DMS 273 (cell line): ENCODE data around the gene ARFGAP2.
"Not testable (repeated sequence)": the region's sequence is repeated elsewhere in the genome, so short reads cannot be mapped to it uniquely, and the experiment has no call there.

Experiments
- DNase-seq: peaks from one replicate; lab custom pipeline; 2025; ENCODE audit not compliant: unreplicated experiment; lab: John Stamatoyannopoulos, UW

ARFGAP2 gene

GRCh38 chr11:47149782-47150181 is 26.9 kb downstream of the ARFGAP2 start:
- DNase-seq = no peak

DNA sequence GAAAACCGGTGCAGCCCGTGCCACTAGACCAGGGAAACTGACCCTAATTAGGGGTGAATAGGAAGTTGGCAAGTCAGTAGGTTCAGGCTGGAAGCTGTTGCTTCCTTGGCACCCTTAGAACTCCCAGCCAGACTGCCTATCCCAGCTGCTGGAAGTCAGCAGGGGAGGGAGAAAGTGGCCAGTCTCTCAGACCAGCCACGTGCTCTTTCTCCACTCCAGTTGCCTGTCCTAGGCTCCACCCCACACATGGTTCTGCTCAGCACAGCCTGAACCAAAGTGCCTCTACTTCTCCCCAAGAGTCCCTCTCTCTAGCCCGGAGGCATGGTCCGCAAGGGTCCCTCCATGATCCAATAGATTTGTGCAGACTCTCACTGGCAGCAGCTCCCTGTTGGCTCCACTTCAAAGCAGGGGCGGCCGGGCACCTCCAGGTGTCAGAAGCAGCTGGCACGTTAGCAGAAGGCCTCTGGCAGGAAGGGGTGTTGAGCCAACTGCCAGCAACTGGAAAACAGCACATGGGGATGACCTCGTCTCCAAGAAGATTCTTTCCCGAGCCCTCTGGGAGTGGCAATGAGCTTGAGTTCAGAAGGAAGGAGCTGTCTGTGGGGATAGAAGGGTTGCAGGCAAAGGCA is 27.7 kb downstream of the ARFGAP2 start:
- DNase-seq = peak; percentile 91

GRCh38 chr11:47148270-47148669 is 28.4 kb downstream of the ARFGAP2 start:
- no peak for DNase-seq

DNA sequence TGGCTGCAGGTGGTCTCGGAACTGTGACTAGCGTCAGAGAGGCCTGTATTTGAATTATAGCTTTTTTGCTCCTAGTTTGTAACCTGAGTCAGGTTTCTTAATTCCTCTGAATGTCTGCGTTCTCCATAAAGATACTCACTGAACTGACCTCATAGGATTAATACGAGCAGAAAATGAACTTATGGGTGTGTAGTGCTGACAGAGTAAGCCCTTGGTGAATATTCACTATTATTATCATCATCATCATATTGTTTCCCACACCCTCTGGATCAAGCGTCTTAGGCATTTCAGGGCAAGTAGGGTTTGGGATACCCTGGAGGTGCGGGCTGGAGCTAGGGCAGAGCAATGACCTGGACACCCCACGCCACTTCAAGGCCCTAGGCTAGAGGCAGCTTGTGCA is 29.0 kb downstream of the ARFGAP2 start:
- DNase-seq = no peak

GRCh38 chr11:47147250-47147649 is 29.4 kb downstream of the ARFGAP2 start:
- DNase-seq = no peak

GRCh38 chr11:47144541-47144940 is 32.1 kb downstream of the ARFGAP2 start:
- no peak for DNase-seq

- peak; percentile 73 for DNase-seq
Measured at GRCh38 chr11:47143322-47143721, 33.4 kb downstream of the ARFGAP2 start.

GRCh38 chr11:47139878-47140277 is 36.8 kb downstream of the ARFGAP2 start:
- no peak for DNase-seq

GRCh38 chr11:47137476-47137875 is 39.2 kb downstream of the ARFGAP2 start:
- DNase-seq = no peak

- DNase-seq = no peak
Measured at GRCh38 chr11:47136921-47137320, 39.8 kb downstream of the ARFGAP2 start.

- no peak for DNase-seq
Measured at GRCh38 chr11:47136327-47136726, 40.4 kb downstream of the ARFGAP2 start.

GRCh38 chr11:47132981-47133380 is 43.7 kb downstream of the ARFGAP2 start:
- DNase-seq = no peak

DNA sequence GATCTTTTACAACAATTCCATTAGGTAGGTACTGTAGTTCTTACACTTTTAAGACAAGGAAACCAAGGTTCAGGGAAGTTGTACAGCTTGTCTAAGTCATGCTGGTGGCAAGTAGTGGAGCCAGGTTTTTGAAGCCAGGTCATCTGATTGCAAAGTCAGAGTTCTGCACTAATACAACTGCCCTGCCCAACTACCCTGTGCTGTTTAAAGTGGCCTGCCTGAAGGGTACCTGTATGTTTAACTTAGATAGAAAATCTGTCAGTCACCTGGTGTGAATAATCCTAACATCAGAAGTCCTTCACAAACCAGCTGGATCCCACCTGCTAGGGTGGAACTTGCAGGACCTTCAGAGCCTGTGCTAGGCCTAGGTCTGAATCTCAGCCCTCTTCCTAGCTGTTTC is 44.2 kb downstream of the ARFGAP2 start:
- DNase-seq = no peak

GRCh38 chr11:47131136-47131535 is 45.5 kb downstream of the ARFGAP2 start:
- no peak for DNase-seq

GRCh38 chr11:47130543-47130942 is 46.1 kb downstream of the ARFGAP2 start:
- DNase-seq = no peak

- no peak for DNase-seq
Measured at GRCh38 chr11:47127213-47127612, 49.5 kb downstream of the ARFGAP2 start.

GRCh38 chr11:47125083-47125482 is 51.6 kb downstream of the ARFGAP2 start:
- no peak for DNase-seq

- DNase-seq = no peak
Measured at GRCh38 chr11:47124675-47125074, 52.0 kb downstream of the ARFGAP2 start.

DNA sequence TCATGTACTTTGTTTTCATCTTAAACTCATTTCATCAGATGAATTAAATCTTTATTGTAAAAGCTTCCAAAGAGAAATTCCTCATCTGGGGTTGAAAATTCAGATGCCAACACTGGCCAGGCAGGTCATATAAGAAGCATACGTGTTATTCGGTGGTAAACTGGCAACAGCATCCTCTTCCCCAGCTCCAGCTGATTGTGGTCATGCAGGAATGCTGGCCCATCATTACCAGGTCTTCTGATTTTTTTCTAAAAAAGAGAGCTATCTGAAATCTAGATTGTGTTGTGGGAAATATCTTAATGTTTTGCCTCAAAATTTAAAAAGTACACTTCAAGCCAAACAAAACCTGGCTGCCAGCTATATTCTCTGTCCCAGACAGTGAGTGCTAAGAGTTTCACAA is 53.6 kb downstream of the ARFGAP2 start:
- DNase-seq = no peak

DNA sequence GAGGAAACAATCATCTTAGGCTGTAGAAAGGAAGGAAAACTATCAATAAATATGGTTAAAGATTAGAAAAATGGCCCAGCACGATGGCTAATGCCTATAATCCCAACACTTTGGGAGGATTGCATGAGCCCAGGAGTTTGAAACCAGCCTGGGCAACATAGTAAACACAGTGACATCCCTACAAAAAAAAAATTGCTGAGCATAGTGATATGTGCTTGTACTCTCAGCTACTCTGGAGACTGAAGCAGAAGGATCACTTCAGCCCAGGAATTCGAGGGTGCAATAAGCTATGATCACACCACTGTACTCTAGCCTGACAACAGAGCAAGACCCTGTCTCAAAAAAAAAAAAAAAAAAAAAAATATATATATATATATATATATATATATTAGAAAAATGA is 54.9 kb downstream of the ARFGAP2 start:
- no peak for DNase-seq

DNA sequence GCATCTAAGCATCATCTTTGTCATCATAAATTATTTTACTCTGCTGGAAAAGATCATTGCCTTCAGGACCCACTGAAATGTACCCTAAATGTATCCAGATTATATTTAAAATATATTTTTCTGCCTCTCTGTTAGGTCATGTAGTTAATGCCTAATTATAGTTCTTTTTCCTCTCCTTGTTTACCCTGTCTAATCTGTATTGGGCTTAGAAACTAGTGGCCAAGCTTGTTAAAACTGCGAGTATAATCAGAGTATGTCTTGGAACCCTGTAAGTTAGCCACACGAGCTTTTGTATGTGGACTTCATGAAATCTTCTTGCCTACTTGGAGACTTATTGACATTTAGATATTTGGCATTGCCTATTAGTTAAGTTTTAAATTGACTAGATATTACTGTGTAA is 55.6 kb downstream of the ARFGAP2 start:
- DNase-seq = no peak

- DNase-seq = not testable (repeated sequence)
Measured at GRCh38 chr11:47118958-47119688, 57.6 kb downstream of the ARFGAP2 start.
